ENCODE data around the gene EN1.

DNA sequence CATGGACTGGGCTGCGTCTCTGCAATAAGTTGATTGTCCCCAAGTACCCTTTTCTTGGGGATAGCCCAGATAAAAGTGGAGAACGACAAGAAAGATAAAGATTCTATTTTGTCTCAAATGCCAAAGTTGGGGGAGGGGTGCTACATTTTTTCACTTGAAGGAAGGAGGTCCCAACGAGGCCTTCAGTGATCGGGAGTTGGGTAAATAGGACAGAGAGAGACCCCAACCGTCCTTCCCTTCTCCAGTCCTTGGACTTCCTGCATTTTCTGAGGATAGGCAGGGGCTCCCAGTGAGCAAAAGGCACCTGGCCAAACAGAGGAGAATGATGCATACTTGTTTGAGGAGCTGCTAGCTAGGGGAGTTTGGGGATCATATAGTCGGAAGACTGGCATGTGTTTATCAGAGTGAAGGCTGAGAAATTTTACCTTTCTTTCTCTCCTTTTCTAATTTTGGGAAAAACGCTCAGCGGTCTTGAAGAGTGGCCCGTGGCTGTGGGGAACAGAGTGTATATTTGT, 3.5 kb upstream of the EN1 start:
- TF ChIP-seq, protein P1, sequence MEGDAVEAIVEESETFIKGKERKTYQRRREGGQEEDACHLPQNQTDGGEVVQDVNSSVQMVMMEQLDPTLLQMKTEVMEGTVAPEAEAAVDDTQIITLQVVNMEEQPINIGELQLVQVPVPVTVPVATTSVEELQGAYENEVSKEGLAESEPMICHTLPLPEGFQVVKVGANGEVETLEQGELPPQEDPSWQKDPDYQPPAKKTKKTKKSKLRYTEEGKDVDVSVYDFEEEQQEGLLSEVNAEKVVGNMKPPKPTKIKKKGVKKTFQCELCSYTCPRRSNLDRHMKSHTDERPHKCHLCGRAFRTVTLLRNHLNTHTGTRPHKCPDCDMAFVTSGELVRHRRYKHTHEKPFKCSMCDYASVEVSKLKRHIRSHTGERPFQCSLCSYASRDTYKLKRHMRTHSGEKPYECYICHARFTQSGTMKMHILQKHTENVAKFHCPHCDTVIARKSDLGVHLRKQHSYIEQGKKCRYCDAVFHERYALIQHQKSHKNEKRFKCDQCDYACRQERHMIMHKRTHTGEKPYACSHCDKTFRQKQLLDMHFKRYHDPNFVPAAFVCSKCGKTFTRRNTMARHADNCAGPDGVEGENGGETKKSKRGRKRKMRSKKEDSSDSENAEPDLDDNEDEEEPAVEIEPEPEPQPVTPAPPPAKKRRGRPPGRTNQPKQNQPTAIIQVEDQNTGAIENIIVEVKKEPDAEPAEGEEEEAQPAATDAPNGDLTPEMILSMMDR (conservative IDR thresholded peaks at IDR 0.05): no peak
- no peak for TF ChIP-seq EZH2 (IDR thresholded peaks at IDR 0.05; ENCODE audit: low read depth)

Measured in PC-9 (cell line).